GM23338 (cell line): ENCODE measurements around the gene NANOGP8. TPM values are rescaled to one million over a fixed set of nuclear protein-coding genes. Genes with fewer than 3 reads are reported as not detected.

Source experiments
- ATAC-seq: fragments of 200-7000 bp; cut with Tn5 transposase; 3 replicates; pipeline ENCODE4 v1.9.1; 2020
- DNase-seq: peaks from one replicate; pipeline ENCODE4 v3.0.0-alpha.2; 2015; ENCODE audit warnings: low spot score
- H2AFZ ChIP-seq: fragments of 200-600 bp; sonication (generic); 2 replicates; pipeline ENCODE4 v1.8.0; 2016; ENCODE audit warnings: antibody characterized with exemption, mild to moderate bottlenecking, moderate library complexity
- H3F3A ChIP-seq: fragments of 200-600 bp; sonication (generic); replicated peaks from 2 replicates; pipeline ENCODE4 v1.8.0; 2017; ENCODE audit warnings: antibody characterized with exemption, mixed run types, low read depth
- H3K27ac ChIP-seq: fragments of 200-600 bp; sonication (generic); 2 replicates; pipeline ENCODE4 v1.6.1; 2016; ENCODE audit warnings: low read depth
- H3K27me3 ChIP-seq: fragments of 200-600 bp; sonication (generic); 2 replicates; pipeline ENCODE4 v1.8.0; 2016; ENCODE audit warnings: mild to moderate bottlenecking, mixed run types, moderate library complexity; ENCODE audit not compliant: insufficient read depth
- H3K36me3 ChIP-seq: fragments of 200-600 bp; sonication (generic); 2 replicates; pipeline ENCODE4 v1.8.0; 2016; ENCODE audit warnings: mild to moderate bottlenecking; ENCODE audit not compliant: insufficient read depth
- H3K4me1 ChIP-seq: fragments of 200-600 bp; sonication (generic); 2 replicates; pipeline ENCODE4 v1.8.0; 2016; ENCODE audit warnings: mild to moderate bottlenecking, moderate library complexity; ENCODE audit not compliant: insufficient read depth
- H3K4me2 ChIP-seq: fragments of 200-600 bp; sonication (generic); 2 replicates; pipeline ENCODE4 v1.7.1; 2017; ENCODE audit warnings: mixed run types
- H3K4me3 ChIP-seq: fragments of 200-600 bp; sonication (generic); 2 replicates; pipeline ENCODE4 v1.6.1; 2016; ENCODE audit warnings: mixed run types
- H3K79me2 ChIP-seq: fragments of 200-600 bp; sonication (generic); replicated peaks from 2 replicates; pipeline ENCODE4 v1.8.0; 2017; ENCODE audit warnings: mild to moderate bottlenecking; ENCODE audit not compliant: insufficient read depth
- H3K9me2 ChIP-seq: fragments of 200-600 bp; sonication (generic); 2 replicates; pipeline ENCODE4 v1.8.0; 2017; ENCODE audit not compliant: insufficient read depth
- H4K20me1 ChIP-seq: fragments of 200-600 bp; sonication (generic); replicated peaks from 2 replicates; pipeline ENCODE4 v1.8.0; 2017; ENCODE audit warnings: mild to moderate bottlenecking; ENCODE audit not compliant: insufficient read depth
- H3K27ac Mint-ChIP-seq: 2 replicates; pipeline ENCODE4 v1.8.0; 2020; ENCODE audit warnings: inconsistent platforms, mild to moderate bottlenecking, moderate library complexity, mixed read lengths
- H3K27me3 Mint-ChIP-seq: 3 replicates; pipeline ENCODE4 v1.8.0; 2022; ENCODE audit warnings: low read depth, mild to moderate bottlenecking, moderate library complexity, mixed read lengths, inconsistent platforms; ENCODE audit not compliant: insufficient read depth, poor library complexity
- H3K36me3 Mint-ChIP-seq: 3 replicates; pipeline ENCODE4 v1.8.0; 2021; ENCODE audit warnings: low read depth, mild to moderate bottlenecking, inconsistent platforms, moderate library complexity, mixed read lengths
- H3K4me1 Mint-ChIP-seq: 3 replicates; pipeline ENCODE4 v1.8.0; 2020; ENCODE audit warnings: mild to moderate bottlenecking, inconsistent platforms, mixed read lengths
- H3K4me3 Mint-ChIP-seq: 3 replicates; pipeline ENCODE4 v1.8.0; 2021; ENCODE audit warnings: moderate library complexity, mild to moderate bottlenecking, inconsistent platforms, mixed read lengths
- H3K9me3 Mint-ChIP-seq: 3 replicates; pipeline ENCODE4 v1.8.0; 2020; ENCODE audit warnings: moderate library complexity, mild to moderate bottlenecking, inconsistent platforms, mixed read lengths
- CREB1 ChIP-seq: fragments of 250-450 bp; sonication (Bioruptor Pico); IDR thresholded peaks from 2 replicates; pipeline ENCODE4 v1.5.0; 2020; ENCODE audit warnings: low read depth, mild to moderate bottlenecking, moderate library complexity
- ETS1 ChIP-seq: IDR thresholded peaks from 2 replicates; pipeline ENCODE4 v1.6.1; 2016; ENCODE audit warnings: antibody characterized with exemption
- EZH2 ChIP-seq: fragments of 200-600 bp; sonication (generic); IDR thresholded peaks from one replicate; pipeline ENCODE4 v1.8.0; 2017; ENCODE audit warnings: antibody characterized with exemption, mild to moderate bottlenecking, low read depth; ENCODE audit not compliant: unreplicated experiment
- EZH2phosphoT487 ChIP-seq: fragments of 200-600 bp; sonication (generic); IDR thresholded peaks from one replicate; pipeline ENCODE4 v1.8.1; 2018; ENCODE audit warnings: antibody characterized with exemption; ENCODE audit not compliant: unreplicated experiment
- JUNB ChIP-seq: IDR thresholded peaks from one replicate; pipeline ENCODE4 v1.6.1; 2016; ENCODE audit warnings: antibody characterized with exemption; ENCODE audit not compliant: unreplicated experiment
- NANOG ChIP-seq: IDR thresholded peaks from 2 replicates; pipeline ENCODE4 v1.6.1; 2016; ENCODE audit warnings: antibody characterized with exemption, borderline replicate concordance
- POLR2AphosphoS5 ChIP-seq: IDR thresholded peaks from 2 replicates; pipeline ENCODE4 v1.6.1; 2016; ENCODE audit warnings: antibody characterized with exemption, low read depth
- REST ChIP-seq: IDR thresholded peaks from one replicate; pipeline ENCODE4 v1.6.1; 2018; ENCODE audit warnings: antibody characterized with exemption; ENCODE audit not compliant: unreplicated experiment
- STAT1 ChIP-seq: IDR thresholded peaks from one replicate; pipeline ENCODE4 v1.6.1; 2016; ENCODE audit warnings: antibody characterized with exemption; ENCODE audit not compliant: unreplicated experiment
- ZNF114 ChIP-seq: fragments of 250-450 bp; sonication (Bioruptor Pico); IDR thresholded peaks from 2 replicates; pipeline ENCODE4 v1.5.0; 2020; ENCODE audit warnings: mild to moderate bottlenecking, moderate library complexity
- ZNF331 ChIP-seq: fragments of 250-450 bp; sonication (Bioruptor Pico); IDR thresholded peaks from 2 replicates; pipeline ENCODE4 v1.5.0; 2020; ENCODE audit warnings: low read depth, mild to moderate bottlenecking, moderate library complexity
- polyA plus RNA-seq: library from polyadenylated mRNA; unstranded; fragments of >200 nt; fragmentation: Nextera tagmentation; extraction: Ambion mirVana; gene quantifications from 2 replicates; pipeline ENCODE4 v1.2.1, GENCODE V29; 2016
- total RNA-seq: library from RNA; depleted of rRNA; stranded (reverse); fragments of >200 nt; shearing (Covaris generic); gene quantifications from 2 replicates; pipeline ENCODE4 v1.2.3, GENCODE V29; 2014
- TF ChIP-seq, protein P1 (sequence below): fragments of 250-450 bp; sonication (Bioruptor Pico); IDR thresholded peaks from 2 replicates; pipeline ENCODE4 v1.5.0; 2020; ENCODE audit warnings: mild to moderate bottlenecking, moderate library complexity
- TF ChIP-seq, protein P2 (sequence below), 2 experiments: fragments of 200-600 bp in 1 of 2; sonication (generic) in 1 of 2; conservative IDR thresholded peaks; 2 replicates each; pipeline versions ENCODE4 v1.5.1 to v1.6.1; 2016 to 2017; ENCODE audit warnings: antibody characterized with exemption in 2 of 2, low read depth in 2 of 2, mild to moderate bottlenecking in 2 of 2, moderate library complexity in 1 of 2

The NANOGP8 gene
- total and polyA plus RNA-seq, 2 experiments from 2014 or later, result 8.5 to 53.4 TPM

GRCh38 chr15:35107122-35107521, 22.0 kb upstream of the NANOGP8 start:
- H3K27ac Mint-ChIP-seq, result no peak overlapping the region
- H3K36me3 Mint-ChIP-seq, result no peaks in the 10 kb centered on the region
- Histone ChIP-seq H3K36me3 (no peaks in the 10 kb centered on the region), H2AFZ (no peak overlapping the region), H3K9me2 (peaks cover 9% of the 10 kb centered on the region), H3K27ac (no peak overlapping the region), H3K27me3 (no peaks in the 10 kb centered on the region), H3K79me2 (no peaks in the 10 kb centered on the region), H3F3A (no peaks in the 10 kb centered on the region), H3K4me1 (no peaks in the 10 kb centered on the region), H3K4me2 (no peak overlapping the region), H4K20me1 (no peaks in the 10 kb centered on the region), H3K4me3 (no peak overlapping the region)
- no peaks in the 10 kb centered on the region for H3K27me3 Mint-ChIP-seq
- H3K9me3 Mint-ChIP-seq, result no peaks in the 10 kb centered on the region
- TF ChIP-seq EZH2phosphoT487, result no peak
- no peak for TF ChIP-seq REST
- TF ChIP-seq, protein P1, sequence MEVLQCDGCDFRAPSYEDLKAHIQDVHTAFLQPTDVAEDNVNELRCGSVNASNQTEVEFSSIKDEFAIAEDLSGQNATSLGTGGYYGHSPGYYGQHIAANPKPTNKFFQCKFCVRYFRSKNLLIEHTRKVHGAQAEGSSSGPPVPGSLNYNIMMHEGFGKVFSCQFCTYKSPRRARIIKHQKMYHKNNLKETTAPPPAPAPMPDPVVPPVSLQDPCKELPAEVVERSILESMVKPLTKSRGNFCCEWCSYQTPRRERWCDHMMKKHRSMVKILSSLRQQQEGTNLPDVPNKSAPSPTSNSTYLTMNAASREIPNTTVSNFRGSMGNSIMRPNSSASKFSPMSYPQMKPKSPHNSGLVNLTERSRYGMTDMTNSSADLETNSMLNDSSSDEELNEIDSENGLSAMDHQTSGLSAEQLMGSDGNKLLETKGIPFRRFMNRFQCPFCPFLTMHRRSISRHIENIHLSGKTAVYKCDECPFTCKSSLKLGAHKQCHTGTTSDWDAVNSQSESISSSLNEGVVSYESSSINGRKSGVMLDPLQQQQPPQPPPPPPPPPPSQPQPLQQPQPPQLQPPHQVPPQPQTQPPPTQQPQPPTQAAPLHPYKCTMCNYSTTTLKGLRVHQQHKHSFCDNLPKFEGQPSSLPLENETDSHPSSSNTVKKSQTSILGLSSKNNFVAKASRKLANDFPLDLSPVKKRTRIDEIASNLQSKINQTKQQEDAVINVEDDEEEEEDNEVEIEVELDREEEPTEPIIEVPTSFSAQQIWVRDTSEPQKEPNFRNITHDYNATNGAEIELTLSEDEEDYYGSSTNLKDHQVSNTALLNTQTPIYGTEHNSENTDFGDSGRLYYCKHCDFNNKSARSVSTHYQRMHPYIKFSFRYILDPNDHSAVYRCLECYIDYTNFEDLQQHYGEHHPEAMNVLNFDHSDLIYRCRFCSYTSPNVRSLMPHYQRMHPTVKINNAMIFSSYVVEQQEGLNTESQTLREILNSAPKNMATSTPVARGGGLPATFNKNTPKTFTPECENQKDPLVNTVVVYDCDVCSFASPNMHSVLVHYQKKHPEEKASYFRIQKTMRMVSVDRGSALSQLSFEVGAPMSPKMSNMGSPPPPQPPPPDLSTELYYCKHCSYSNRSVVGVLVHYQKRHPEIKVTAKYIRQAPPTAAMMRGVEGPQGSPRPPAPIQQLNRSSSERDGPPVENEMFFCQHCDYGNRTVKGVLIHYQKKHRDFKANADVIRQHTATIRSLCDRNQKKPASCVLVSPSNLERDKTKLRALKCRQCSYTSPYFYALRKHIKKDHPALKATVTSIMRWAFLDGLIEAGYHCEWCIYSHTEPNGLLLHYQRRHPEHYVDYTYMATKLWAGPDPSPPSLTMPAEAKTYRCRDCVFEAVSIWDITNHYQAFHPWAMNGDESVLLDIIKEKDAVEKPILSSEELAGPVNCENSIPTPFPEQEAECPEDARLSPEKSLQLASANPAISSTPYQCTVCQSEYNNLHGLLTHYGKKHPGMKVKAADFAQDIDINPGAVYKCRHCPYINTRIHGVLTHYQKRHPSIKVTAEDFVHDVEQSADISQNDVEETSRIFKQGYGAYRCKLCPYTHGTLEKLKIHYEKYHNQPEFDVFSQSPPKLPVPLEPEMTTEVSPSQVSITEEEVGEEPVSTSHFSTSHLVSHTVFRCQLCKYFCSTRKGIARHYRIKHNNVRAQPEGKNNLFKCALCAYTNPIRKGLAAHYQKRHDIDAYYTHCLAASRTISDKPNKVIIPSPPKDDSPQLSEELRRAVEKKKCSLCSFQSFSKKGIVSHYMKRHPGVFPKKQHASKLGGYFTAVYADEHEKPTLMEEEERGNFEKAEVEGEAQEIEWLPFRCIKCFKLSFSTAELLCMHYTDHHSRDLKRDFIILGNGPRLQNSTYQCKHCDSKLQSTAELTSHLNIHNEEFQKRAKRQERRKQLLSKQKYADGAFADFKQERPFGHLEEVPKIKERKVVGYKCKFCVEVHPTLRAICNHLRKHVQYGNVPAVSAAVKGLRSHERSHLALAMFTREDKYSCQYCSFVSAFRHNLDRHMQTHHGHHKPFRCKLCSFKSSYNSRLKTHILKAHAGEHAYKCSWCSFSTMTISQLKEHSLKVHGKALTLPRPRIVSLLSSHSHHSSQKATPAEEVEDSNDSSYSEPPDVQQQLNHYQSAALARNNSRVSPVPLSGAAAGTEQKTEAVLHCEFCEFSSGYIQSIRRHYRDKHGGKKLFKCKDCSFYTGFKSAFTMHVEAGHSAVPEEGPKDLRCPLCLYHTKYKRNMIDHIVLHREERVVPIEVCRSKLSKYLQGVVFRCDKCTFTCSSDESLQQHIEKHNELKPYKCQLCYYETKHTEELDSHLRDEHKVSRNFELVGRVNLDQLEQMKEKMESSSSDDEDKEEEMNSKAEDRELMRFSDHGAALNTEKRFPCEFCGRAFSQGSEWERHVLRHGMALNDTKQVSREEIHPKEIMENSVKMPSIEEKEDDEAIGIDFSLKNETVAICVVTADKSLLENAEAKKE (CRISPR knock-in tag), result no peak
- TF ChIP-seq, protein P2, sequence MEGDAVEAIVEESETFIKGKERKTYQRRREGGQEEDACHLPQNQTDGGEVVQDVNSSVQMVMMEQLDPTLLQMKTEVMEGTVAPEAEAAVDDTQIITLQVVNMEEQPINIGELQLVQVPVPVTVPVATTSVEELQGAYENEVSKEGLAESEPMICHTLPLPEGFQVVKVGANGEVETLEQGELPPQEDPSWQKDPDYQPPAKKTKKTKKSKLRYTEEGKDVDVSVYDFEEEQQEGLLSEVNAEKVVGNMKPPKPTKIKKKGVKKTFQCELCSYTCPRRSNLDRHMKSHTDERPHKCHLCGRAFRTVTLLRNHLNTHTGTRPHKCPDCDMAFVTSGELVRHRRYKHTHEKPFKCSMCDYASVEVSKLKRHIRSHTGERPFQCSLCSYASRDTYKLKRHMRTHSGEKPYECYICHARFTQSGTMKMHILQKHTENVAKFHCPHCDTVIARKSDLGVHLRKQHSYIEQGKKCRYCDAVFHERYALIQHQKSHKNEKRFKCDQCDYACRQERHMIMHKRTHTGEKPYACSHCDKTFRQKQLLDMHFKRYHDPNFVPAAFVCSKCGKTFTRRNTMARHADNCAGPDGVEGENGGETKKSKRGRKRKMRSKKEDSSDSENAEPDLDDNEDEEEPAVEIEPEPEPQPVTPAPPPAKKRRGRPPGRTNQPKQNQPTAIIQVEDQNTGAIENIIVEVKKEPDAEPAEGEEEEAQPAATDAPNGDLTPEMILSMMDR (conservative IDR thresholded peaks at IDR 0.05; ENCODE audit: low read depth in 2 of 2), result no peak
- TF ChIP-seq JUNB, result no peak
- TF ChIP-seq STAT1, result no peak
- no peak for TF ChIP-seq ETS1
- no peak for TF ChIP-seq ZNF331 (CRISPR knock-in tag)
- TF ChIP-seq NANOG, result no peak
- no peak for TF ChIP-seq POLR2AphosphoS5
- no peak for TF ChIP-seq EZH2
- TF ChIP-seq ZNF114, result no peak
- no peak for TF ChIP-seq CREB1 (CRISPR knock-in tag)
- no peak for ATAC-seq
- no peak for DNase-seq
- no peaks in the 10 kb centered on the region for H3K4me1 Mint-ChIP-seq
- H3K4me3 Mint-ChIP-seq, result no peak overlapping the region
